Keratinocyte (primary cell): ENCODE results near the gene WNK2. TPM values are rescaled to one million over a fixed set of nuclear protein-coding genes. Genes with fewer than 3 reads are reported as not detected.

Experiments used
- DNase-seq: peaks from one replicate; pipeline ENCODE4 v3.0.0-alpha.2; 2011; ENCODE audit warnings: low read depth, missing footprints, low spot score
- FAIRE-seq: peaks from 2 replicates; lab custom pipeline; 2011; peaks lifted over from hg19 to GRCh38; lab: Jason Lieb, UNC
- H2AFZ ChIP-seq: 2 replicates; pipeline ENCODE4 v1.6.0; 2012; ENCODE audit warnings: low read length, control low read depth, inconsistent platforms; ENCODE audit not compliant: control insufficient read depth
- H3K27ac ChIP-seq: 2 replicates; pipeline ENCODE4 v1.5.1; 2011; ENCODE audit warnings: low read length; ENCODE audit not compliant: control insufficient read depth, insufficient read depth
- H3K27me3 ChIP-seq: 3 replicates; pipeline ENCODE4 v1.6.0; 2011; ENCODE audit warnings: low read length; ENCODE audit not compliant: control insufficient read depth, insufficient read depth; ENCODE audit errors: extremely low read depth
- H3K36me3 ChIP-seq, 2 experiments: 2 replicates in 1 of 2; 3 replicates in 1 of 2; pipeline ENCODE4 v1.5.1; 2011; ENCODE audit warnings: low read length in 2 of 2, mild to moderate bottlenecking in 1 of 2; ENCODE audit not compliant: control insufficient read depth in 2 of 2, insufficient read depth in 2 of 2; ENCODE audit errors: extremely low read depth in 1 of 2
- H3K4me1 ChIP-seq: 3 replicates; pipeline ENCODE4 v1.5.1; 2011; ENCODE audit warnings: low read length; ENCODE audit not compliant: control insufficient read depth, insufficient read depth; ENCODE audit errors: extremely low read depth
- H3K4me2 ChIP-seq: 3 replicates; pipeline ENCODE4 v1.6.0; 2011; ENCODE audit warnings: low read depth, low read length; ENCODE audit not compliant: control insufficient read depth, insufficient read depth; ENCODE audit errors: extremely low read depth
- H3K4me3 ChIP-seq, 3 experiments: fragments of 200-600 bp in 1 of 3; sonication (generic) in 1 of 3; 2 replicates in 2 of 3; 3 replicates in 1 of 3; pipeline ENCODE4 v1.5.1; 2011 to 2016; ENCODE audit warnings: low read length in 3 of 3, mild to moderate bottlenecking in 3 of 3, control low read depth in 2 of 3, inconsistent platforms in 1 of 3, low read depth in 1 of 3, mixed read lengths in 1 of 3, mixed run types in 1 of 3, moderate library complexity in 1 of 3; ENCODE audit not compliant: control insufficient read depth in 2 of 3, insufficient read depth in 2 of 3; ENCODE audit errors: extremely low read depth in 1 of 3
- H3K79me2 ChIP-seq: 2 replicates; pipeline ENCODE4 v1.6.0; 2012; ENCODE audit warnings: low read length; ENCODE audit not compliant: control insufficient read depth, insufficient read depth
- H3K9ac ChIP-seq: 3 replicates; pipeline ENCODE4 v1.6.0; 2011; ENCODE audit warnings: low read length; ENCODE audit not compliant: control insufficient read depth, insufficient read depth; ENCODE audit errors: extremely low read depth
- H3K9me1 ChIP-seq: 3 replicates; pipeline ENCODE4 v1.6.0; 2011; ENCODE audit warnings: low read length; ENCODE audit not compliant: control insufficient read depth, insufficient read depth; ENCODE audit errors: extremely low read depth
- H3K9me3 ChIP-seq: 2 replicates; pipeline ENCODE4 v1.5.1; 2012; ENCODE audit warnings: low read depth, low read length; ENCODE audit not compliant: control insufficient read depth
- H4K20me1 ChIP-seq: 3 replicates; pipeline ENCODE4 v1.6.0; 2011; ENCODE audit warnings: low read length; ENCODE audit not compliant: control insufficient read depth, insufficient read depth; ENCODE audit errors: extremely low read depth
- CTCF ChIP-seq, 3 experiments: IDR thresholded peaks in 1 of 3; conservative IDR thresholded peaks in 1 of 3; optimal IDR thresholded peaks in 1 of 3; 2 replicates in 2 of 3; 3 replicates in 1 of 3; pipeline versions ENCODE3 to v1.5.1; 2011; ENCODE audit warnings: low read length in 3 of 3, mild to moderate bottlenecking in 3 of 3, moderate library complexity in 2 of 3, control low read depth in 1 of 3, inconsistent platforms in 1 of 3; ENCODE audit not compliant: insufficient read depth in 2 of 3; ENCODE audit errors: extremely low read depth in 1 of 3
- EZH2 ChIP-seq: IDR thresholded peaks from one replicate; pipeline ENCODE4 v1.6.1; 2012; ENCODE audit warnings: inconsistent platforms, mild to moderate bottlenecking, low read length, moderate library complexity
- dilution Hi-C: fragments of 300-500 bp; cut with MboI; formaldehyde crosslinking; loops from one replicate; pipeline ENCODE4 v1.7.0; 2020; ENCODE audit warnings: low sequenced_read_pairs; ENCODE audit not compliant: extremely low pct_ligation_motif_present
- polyA plus RNA-seq, 5 experiments: library from polyadenylated mRNA; depleted of rRNA in 3 of 5; stranded (reverse) in 3 of 5; stranded (forward) in 1 of 5; unstranded in 1 of 5; fragments of >200 nt; gene quantifications; 1 replicate in 1 of 5; 2 replicates in 3 of 5; 3 replicates in 1 of 5; pipeline versions ENCODE4 v1.2.1 to v1.2.3, GENCODE V29; 2011 to 2012; ENCODE audit warnings: missing spikeins in 2 of 5, low read depth in 1 of 5, low replicate concordance in 1 of 5

Gene WNK2
- polyA plus RNA-seq, 1 donor (not counting 4 experiments of a cell fraction or from before 2014, with no cell fraction given): not detected

GRCh38 chr9:93300175-93300572 lies 116.2 kb downstream of the WNK2 start:
- Histone ChIP-seq H3K9ac (no peak overlapping the region), H3K4me3 (no peak overlapping the region), H3K9me3 (no peaks in the 10 kb centered on the region), H3K79me2 (no peaks in the 10 kb centered on the region), H4K20me1 (no peaks in the 10 kb centered on the region), H2AFZ (no peak overlapping the region), H3K4me2 (no peak overlapping the region), H3K9me1 (no peaks in the 10 kb centered on the region), H3K27ac (no peak overlapping the region), H3K4me1 (no peaks in the 10 kb centered on the region), H3K36me3 (no peaks in the 10 kb centered on the region), H3K27me3 (no peaks in the 10 kb centered on the region)
- no peak for FAIRE-seq
- no peak for DNase-seq
- dilution Hi-C loops: no loop called here
- TF ChIP-seq EZH2: no peak
- TF ChIP-seq CTCF (optimal IDR thresholded peaks at IDR 0.05 in 1 of 3, IDR thresholded peaks at IDR 0.05 in 1 of 3, conservative IDR thresholded peaks at IDR 0.05 in 1 of 3; ENCODE audit: extremely low read depth in 1 of 3, insufficient read depth in 2 of 3, low read length in 3 of 3): no peak

GRCh38 chr9:93300585-93301081 lies 116.7 kb downstream of the WNK2 start:
- H3K4me1 ChIP-seq: no peaks in the 10 kb centered on the region
- no peaks in the 10 kb centered on the region for H3K9me3 ChIP-seq
- no peaks in the 10 kb centered on the region for H3K9me1 ChIP-seq
- H3K9ac ChIP-seq: no peak overlapping the region
- no peaks in the 10 kb centered on the region for H3K79me2 ChIP-seq
- H3K27me3 ChIP-seq: peaks cover 3% of the 10 kb centered on the region
- no peak overlapping the region for H3K4me2 ChIP-seq
- DNase-seq: no peak
- no peak for FAIRE-seq
- H2AFZ ChIP-seq: no peak overlapping the region
- dilution Hi-C loops: no loop called here
- no peak for TF ChIP-seq CTCF (optimal IDR thresholded peaks at IDR 0.05 in 1 of 3, IDR thresholded peaks at IDR 0.05 in 1 of 3, conservative IDR thresholded peaks at IDR 0.05 in 1 of 3; ENCODE audit: extremely low read depth in 1 of 3, insufficient read depth in 2 of 3, low read length in 3 of 3)
- no peak for TF ChIP-seq EZH2
- H3K36me3 ChIP-seq: no peaks in the 10 kb centered on the region
- H3K4me3 ChIP-seq: no peak overlapping the region
- H3K27ac ChIP-seq: no peak overlapping the region
- H4K20me1 ChIP-seq: no peaks in the 10 kb centered on the region
